ENCODE results near the gene F13A1. TPM values are rescaled to one million over a fixed set of nuclear protein-coding genes. Genes with fewer than 3 reads are reported as not detected.

Gene F13A1
- polyA plus RNA-seq, 1 donor (not counting 4 experiments of a cell fraction or from before 2014, with no cell fraction given) = not detected

DNA sequence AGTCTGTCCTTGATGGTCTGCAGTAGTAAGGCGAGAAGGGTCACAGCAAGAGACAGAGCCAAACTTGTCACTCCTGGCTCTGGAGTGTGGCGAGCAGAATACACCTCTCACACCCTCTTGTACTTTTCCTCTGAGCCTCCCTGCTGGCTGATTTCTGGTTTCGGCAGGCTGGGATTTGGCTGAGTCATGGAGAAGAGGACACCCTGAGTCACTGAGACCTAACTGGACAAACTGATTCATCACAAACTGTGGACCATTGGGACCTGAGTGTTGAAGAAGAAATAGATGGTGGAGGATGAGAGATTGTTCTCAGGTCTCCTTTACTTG, 101.7 kb downstream of the F13A1 start:
- dilution Hi-C loops (cut with MboI; ENCODE audit: extremely low pct_ligation_motif_present, low sequenced_read_pairs) = no loop called here
- no peaks in the 10 kb centered on the region for H3K9me1 ChIP-seq (ENCODE audit: control insufficient read depth, extremely low read depth, insufficient read depth, low read length)
- no peak for TF ChIP-seq CTCF (optimal IDR thresholded peaks at IDR 0.05 in 1 of 3, IDR thresholded peaks at IDR 0.05 in 1 of 3, conservative IDR thresholded peaks at IDR 0.05 in 1 of 3; ENCODE audit: extremely low read depth in 1 of 3, insufficient read depth in 2 of 3, low read length in 3 of 3)
- no peak for TF ChIP-seq EZH2 (IDR thresholded peaks at IDR 0.05; ENCODE audit: low read length)
- H3K9me3 ChIP-seq (ENCODE audit: control insufficient read depth, low read depth, low read length) = no peaks in the 10 kb centered on the region
- H3K79me2 ChIP-seq (ENCODE audit: control insufficient read depth, insufficient read depth, low read length) = no peaks in the 10 kb centered on the region
- H3K27ac ChIP-seq (ENCODE audit: control insufficient read depth, insufficient read depth, low read length) = no peak overlapping the region
- H3K4me3 ChIP-seq (ENCODE audit: control insufficient read depth in 2 of 3, extremely low read depth in 1 of 3, insufficient read depth in 2 of 3, low read depth in 1 of 3, low read length in 3 of 3) = no peak overlapping the region
- H3K27me3 ChIP-seq (ENCODE audit: control insufficient read depth, extremely low read depth, insufficient read depth, low read length) = no peaks in the 10 kb centered on the region
- no peak for DNase-seq (ENCODE audit: low read depth, low spot score)
- no peak for FAIRE-seq
- H3K9ac ChIP-seq (ENCODE audit: control insufficient read depth, extremely low read depth, insufficient read depth, low read length) = no peak overlapping the region
- no peak overlapping the region for H2AFZ ChIP-seq (ENCODE audit: control insufficient read depth, low read length)
- H3K36me3 ChIP-seq (ENCODE audit: control insufficient read depth in 2 of 2, extremely low read depth in 1 of 2, insufficient read depth in 2 of 2, low read length in 2 of 2) = no peaks in the 10 kb centered on the region
- H3K4me2 ChIP-seq (ENCODE audit: control insufficient read depth, extremely low read depth, insufficient read depth, low read depth, low read length) = no peak overlapping the region
- H4K20me1 ChIP-seq (ENCODE audit: control insufficient read depth, extremely low read depth, insufficient read depth, low read length) = no peaks in the 10 kb centered on the region
- H3K4me1 ChIP-seq (ENCODE audit: control insufficient read depth, extremely low read depth, insufficient read depth, low read length) = no peaks in the 10 kb centered on the region

DNA sequence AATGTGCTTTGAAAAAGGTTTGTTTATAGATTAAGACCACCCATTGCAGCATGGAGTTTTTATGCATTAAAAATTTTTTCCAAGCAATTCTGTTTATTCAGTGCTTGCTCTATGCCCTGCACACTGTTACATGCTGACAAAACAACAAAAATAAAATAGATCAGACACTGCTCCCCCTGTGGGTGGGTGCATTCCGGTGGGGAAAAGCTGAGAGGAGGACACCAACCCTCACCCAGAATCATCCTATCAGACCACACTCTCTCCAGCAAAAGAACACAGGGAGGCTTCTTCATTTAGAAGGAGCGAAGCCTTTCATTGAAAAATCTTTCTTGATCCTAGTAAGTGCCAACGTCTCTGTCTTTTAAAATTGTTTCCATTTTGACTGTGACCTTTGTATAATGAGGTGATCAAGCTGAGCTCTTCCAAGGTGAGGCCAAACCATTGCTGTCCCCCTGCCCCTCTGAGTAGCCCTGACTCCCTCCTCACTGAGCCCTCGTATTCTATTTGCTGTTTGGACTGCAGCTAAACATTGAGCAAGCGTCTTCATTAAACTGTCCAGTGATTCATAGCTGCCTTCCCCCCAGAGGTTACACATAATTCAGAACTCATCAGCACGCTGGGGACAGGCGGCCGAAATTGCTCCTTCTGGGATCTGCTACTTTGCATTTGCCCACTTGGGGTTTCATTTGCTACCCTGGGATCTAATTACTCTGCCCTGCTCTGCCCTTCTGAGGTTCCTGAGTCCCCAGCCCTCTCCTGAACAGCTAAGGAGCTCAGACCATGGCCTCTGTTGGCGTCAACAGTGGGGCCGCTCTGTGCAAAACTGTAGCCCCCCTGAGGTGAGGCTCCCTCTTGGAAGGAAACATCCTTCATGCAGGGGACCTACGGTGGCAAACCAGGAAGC, 102.4 kb downstream of the F13A1 start:
- DNase-seq (ENCODE audit: low read depth, low spot score) (no peak), FAIRE-seq (no peak)
- H3K4me1 ChIP-seq (ENCODE audit: control insufficient read depth, extremely low read depth, insufficient read depth, low read length) = no peaks in the 10 kb centered on the region
- no peak overlapping the region for H3K4me2 ChIP-seq (ENCODE audit: control insufficient read depth, extremely low read depth, insufficient read depth, low read depth, low read length)
- H2AFZ ChIP-seq (ENCODE audit: control insufficient read depth, low read length) = no peak overlapping the region
- TF ChIP-seq CTCF (optimal IDR thresholded peaks at IDR 0.05 in 1 of 3, IDR thresholded peaks at IDR 0.05 in 1 of 3, conservative IDR thresholded peaks at IDR 0.05 in 1 of 3; ENCODE audit: extremely low read depth in 1 of 3, insufficient read depth in 2 of 3, low read length in 3 of 3) = no peak
- TF ChIP-seq EZH2 (IDR thresholded peaks at IDR 0.05; ENCODE audit: low read length) = no peak
- H3K27me3 ChIP-seq (ENCODE audit: control insufficient read depth, extremely low read depth, insufficient read depth, low read length) = no peaks in the 10 kb centered on the region
- dilution Hi-C loops (cut with MboI; ENCODE audit: extremely low pct_ligation_motif_present, low sequenced_read_pairs) = no loop called here
- H3K9me3 ChIP-seq (ENCODE audit: control insufficient read depth, low read depth, low read length) = no peaks in the 10 kb centered on the region
- no peaks in the 10 kb centered on the region for H3K9me1 ChIP-seq (ENCODE audit: control insufficient read depth, extremely low read depth, insufficient read depth, low read length)
- no peaks in the 10 kb centered on the region for H3K79me2 ChIP-seq (ENCODE audit: control insufficient read depth, insufficient read depth, low read length)
- H3K36me3 ChIP-seq (ENCODE audit: control insufficient read depth in 2 of 2, extremely low read depth in 1 of 2, insufficient read depth in 2 of 2, low read length in 2 of 2) = no peaks in the 10 kb centered on the region
- H3K9ac ChIP-seq (ENCODE audit: control insufficient read depth, extremely low read depth, insufficient read depth, low read length) = no peak overlapping the region
- no peak overlapping the region for H3K4me3 ChIP-seq (ENCODE audit: control insufficient read depth in 2 of 3, extremely low read depth in 1 of 3, insufficient read depth in 2 of 3, low read depth in 1 of 3, low read length in 3 of 3)
- H3K27ac ChIP-seq (ENCODE audit: control insufficient read depth, insufficient read depth, low read length) = no peak overlapping the region
- H4K20me1 ChIP-seq (ENCODE audit: control insufficient read depth, extremely low read depth, insufficient read depth, low read length) = no peaks in the 10 kb centered on the region

Data from keratinocyte (primary cell).